ENCODE data around the gene CNGA2. TPM values are rescaled to one million over a fixed set of nuclear protein-coding genes. Genes with fewer than 3 reads are reported as not detected.

Gene CNGA2
- total RNA-seq, 1 donor from 2014 or later = not detected

GRCh38 chrX:151779258-151779657 is 44.7 kb downstream of the CNGA2 start:
- Histone ChIP-seq H3K9me3 (no peaks in the 10 kb centered on the region), H3K36me3 (no peaks in the 10 kb centered on the region), H3K27me3 (no peaks in the 10 kb centered on the region), H3K27ac (no peak overlapping the region), H3K4me1 (no peaks in the 10 kb centered on the region), H3K4me3 (no peak overlapping the region)
- TF ChIP-seq CTCF (IDR thresholded peaks at IDR 0.05) (no peak), POLR2AphosphoS5 (IDR thresholded peaks at IDR 0.05; ENCODE audit: insufficient read depth in 1 of 2, low read depth in 1 of 2) (no peak), POLR2A (IDR thresholded peaks at IDR 0.05) (no peak)
- DNase-seq (ENCODE audit: extremely low spot score in 2 of 2) = peak; percentile 54 to 64
- intact Hi-C loops (cut with DNase I) = no loop called here

- H3K9me3 ChIP-seq = no peaks in the 10 kb centered on the region
- TF ChIP-seq POLR2A (IDR thresholded peaks at IDR 0.05) (no peak), CTCF (IDR thresholded peaks at IDR 0.05) (no peak), POLR2AphosphoS5 (IDR thresholded peaks at IDR 0.05; ENCODE audit: insufficient read depth in 1 of 2, low read depth in 1 of 2) (no peak)
- no peaks in the 10 kb centered on the region for H3K27me3 ChIP-seq
- H3K4me3 ChIP-seq = no peak overlapping the region
- H3K27ac ChIP-seq = no peak overlapping the region
- DNase-seq (ENCODE audit: extremely low spot score in 2 of 2) = peak; percentile 58 to 92
- intact Hi-C loops (cut with DNase I) = no loop called here
- no peaks in the 10 kb centered on the region for H3K4me1 ChIP-seq
- no peaks in the 10 kb centered on the region for H3K36me3 ChIP-seq
These were observed 46.1 kb downstream of the CNGA2 start for GRCh38 chrX:151780621-151781020.

GRCh38 chrX:151789179-151789800 is 54.7 kb downstream of the CNGA2 start:
- Histone ChIP-seq H3K4me3 (no peak overlapping the region), H3K27me3 (no peaks in the 10 kb centered on the region), H3K4me1 (no peaks in the 10 kb centered on the region), H3K36me3 (no peaks in the 10 kb centered on the region), H3K27ac (no peak overlapping the region), H3K9me3 (no peaks in the 10 kb centered on the region)
- intact Hi-C loops (cut with DNase I) = no loop called here
- TF ChIP-seq POLR2A (IDR thresholded peaks at IDR 0.05) (no peak), POLR2AphosphoS5 (IDR thresholded peaks at IDR 0.05; ENCODE audit: insufficient read depth in 1 of 2, low read depth in 1 of 2) (no peak), CTCF (IDR thresholded peaks at IDR 0.05) (no peak)
- DNase-seq (ENCODE audit: extremely low spot score in 2 of 2) = peak; percentile 74 to 83

GRCh38 chrX:151790481-151791160 is 56.1 kb downstream of the CNGA2 start:
- Histone ChIP-seq H3K27me3 (no peaks in the 10 kb centered on the region), H3K4me1 (no peaks in the 10 kb centered on the region), H3K9me3 (no peaks in the 10 kb centered on the region), H3K36me3 (no peaks in the 10 kb centered on the region), H3K4me3 (no peak overlapping the region), H3K27ac (no peak overlapping the region)
- TF ChIP-seq POLR2A (IDR thresholded peaks at IDR 0.05) (no peak), CTCF (IDR thresholded peaks at IDR 0.05) (no peak), POLR2AphosphoS5 (IDR thresholded peaks at IDR 0.05; ENCODE audit: insufficient read depth in 1 of 2, low read depth in 1 of 2) (no peak)
- no peak for DNase-seq (ENCODE audit: extremely low spot score in 2 of 2)
- intact Hi-C loops (cut with DNase I) = no loop called here

- no peaks in the 10 kb centered on the region for H3K27me3 ChIP-seq
- DNase-seq (ENCODE audit: extremely low spot score in 2 of 2) = peak; percentile 55 to 67
- H3K4me1 ChIP-seq = no peaks in the 10 kb centered on the region
- no peaks in the 10 kb centered on the region for H3K9me3 ChIP-seq
- no peak overlapping the region for H3K27ac ChIP-seq
- no peak overlapping the region for H3K4me3 ChIP-seq
- no peak for TF ChIP-seq POLR2A (IDR thresholded peaks at IDR 0.05)
- no peak for TF ChIP-seq POLR2AphosphoS5 (IDR thresholded peaks at IDR 0.05; ENCODE audit: insufficient read depth in 1 of 2, low read depth in 1 of 2)
- no peak for TF ChIP-seq CTCF (IDR thresholded peaks at IDR 0.05)
- intact Hi-C loops (cut with DNase I) = no loop called here
- no peaks in the 10 kb centered on the region for H3K36me3 ChIP-seq
These were observed 57.4 kb downstream of the CNGA2 start for GRCh38 chrX:151791961-151792360.

Data from vagina (tissue), 2 donors.